ENCODE measurements around the gene ATXN7L1. TPM values are rescaled to one million over a fixed set of nuclear protein-coding genes. Genes with fewer than 3 reads are reported as not detected.

Gene ATXN7L1
- total and polyA plus RNA-seq, 2 of the 13 experiments (the other 11 are each of a cell fraction or from before 2014, with no cell fraction given): 4.1 to 7.8 TPM

- CTCF ChIA-PET (ENCODE audit: low intra/inter-chr PET ratio, low total read pairs): no interaction called here
- no peaks in the 10 kb centered on the region for H3K36me3 ChIP-seq (replicated peaks in 1 of 2; ENCODE audit: control insufficient read depth in 1 of 2, insufficient read depth in 2 of 2, low read length in 2 of 2)
Observed at GRCh38 chr7:105677817-105678573, 198.4 kb downstream of the ATXN7L1 start.

GRCh38 chr7:105677410-105677730 lies 199.0 kb downstream of the ATXN7L1 start:
- H3K27ac ChIP-seq (ENCODE audit: extremely low read length, insufficient read depth, low read length): no peak overlapping the region
- in situ Hi-C loops (cut with HindIII; ENCODE audit: extremely low pct_ligation_motif_present, low pct_unique_long_range_greater_than_20kb) (no loop called here), intact Hi-C loops (cut with micrococcal nuclease; ENCODE audit: unreplicated experiment) (no loop called here)
- no peaks in the 10 kb centered on the region for H3K36me3 ChIP-seq (replicated peaks in 1 of 2; ENCODE audit: control insufficient read depth in 1 of 2, insufficient read depth in 2 of 2, low read length in 2 of 2)
- CTCF ChIA-PET (ENCODE audit: low intra/inter-chr PET ratio, low total read pairs): no interaction called here
- H3K9me3 ChIP-seq (ENCODE audit: low read length): no peaks in the 10 kb centered on the region
- WGBS (ENCODE audit: low lambda C conversion rate): 76% methylated on average over 4 of the region's 4 CpGs
- H3K4me1 ChIP-seq (ENCODE audit: insufficient read depth, low read length): peaks cover 15% of the 10 kb centered on the region
- no peaks in the 10 kb centered on the region for H4K20me1 ChIP-seq (ENCODE audit: insufficient read depth, low read length)
- POLR2A ChIA-PET: interaction anchor here (1.3 kb wide), 1 partner anchor 25 kb away, joined by 3 read pairs; no protein-coding TSS in a partner anchor
- no peak overlapping the region for H2AFZ ChIP-seq (ENCODE audit: low read length)
- BruUV-seq (replicated peaks): no TSS peak
- no peak overlapping the region for H3K4me2 ChIP-seq (ENCODE audit: low read depth, low read length)
- ATAC-seq (no peak), DNase-seq (ENCODE audit: low spot score) (no peak), FAIRE-seq (no peak)
- no peaks in the 10 kb centered on the region for H3K79me2 ChIP-seq (ENCODE audit: insufficient read depth, low read length)
- H3K27me3 ChIP-seq (ENCODE audit: control insufficient read depth in 1 of 2, insufficient read depth in 2 of 2, low read length in 2 of 2): no peaks in the 10 kb centered on the region
- no peak overlapping the region for H3K9ac ChIP-seq (ENCODE audit: insufficient read depth, low read depth, low read length)
- H3K4me3 ChIP-seq (replicated peaks in 1 of 3; ENCODE audit: insufficient read depth in 1 of 3, low read depth in 2 of 3, low read length in 3 of 3): no peak overlapping the region
- no peak for TF ChIP-seq CBFB (CRISPR knock-in tag; IDR thresholded peaks at IDR 0.05)
- no peak for TF ChIP-seq MED8 (CRISPR knock-in tag; IDR thresholded peaks at IDR 0.05; ENCODE audit: insufficient replicate concordance)
- TF ChIP-seq NFRKB (IDR thresholded peaks at IDR 0.05): no peak
- no peak for TF ChIP-seq ZNF674 (CRISPR knock-in tag; IDR thresholded peaks at IDR 0.05; ENCODE audit: low read depth)
- TF ChIP-seq ZNF790 (CRISPR knock-in tag; IDR thresholded peaks at IDR 0.05; ENCODE audit: borderline replicate concordance): no peak

More at GRCh38 chr7:105677817-105678573, 198.4 kb downstream of the ATXN7L1 start:
- no peak overlapping the region for H2AFZ ChIP-seq (ENCODE audit: low read length)
- no peaks in the 10 kb centered on the region for H3K27me3 ChIP-seq (ENCODE audit: control insufficient read depth in 1 of 2, insufficient read depth in 2 of 2, low read length in 2 of 2)
- BruUV-seq (replicated peaks): no TSS peak
- H3K9ac ChIP-seq (ENCODE audit: insufficient read depth, low read depth, low read length): no peak overlapping the region
- intact Hi-C loops (cut with micrococcal nuclease; ENCODE audit: unreplicated experiment): no loop called here
- POLR2A ChIA-PET: no interaction called here
- no peaks in the 10 kb centered on the region for H3K9me3 ChIP-seq (ENCODE audit: low read length)
- no peak for TF ChIP-seq ZNF121 (CRISPR knock-in tag; IDR thresholded peaks at IDR 0.05)
- no peak for TF ChIP-seq ZNF451 (CRISPR knock-in tag; IDR thresholded peaks at IDR 0.05)
- no peak for TF ChIP-seq ZNF614 (CRISPR knock-in tag; IDR thresholded peaks at IDR 0.05; ENCODE audit: borderline replicate concordance)
- no peak overlapping the region for H3K27ac ChIP-seq (ENCODE audit: extremely low read length, insufficient read depth, low read length)
- ATAC-seq (no peak), DNase-seq (ENCODE audit: low spot score) (no peak), FAIRE-seq (no peak)
- peaks cover 15% of the 10 kb centered on the region for H3K4me1 ChIP-seq (ENCODE audit: insufficient read depth, low read length)
- H4K20me1 ChIP-seq (ENCODE audit: insufficient read depth, low read length): no peaks in the 10 kb centered on the region
- no peak overlapping the region for H3K4me3 ChIP-seq (replicated peaks in 1 of 3; ENCODE audit: insufficient read depth in 1 of 3, low read depth in 2 of 3, low read length in 3 of 3)
- H3K4me2 ChIP-seq (ENCODE audit: low read depth, low read length): no peak overlapping the region
- in situ Hi-C loops (cut with HindIII; ENCODE audit: extremely low pct_ligation_motif_present, low pct_unique_long_range_greater_than_20kb): no loop called here
- no peaks in the 10 kb centered on the region for H3K79me2 ChIP-seq (ENCODE audit: insufficient read depth, low read length)
- WGBS (ENCODE audit: low lambda C conversion rate): 95% methylated on average over 10 of the region's 11 CpGs
